Upper lobe of left lung (tissue), 4 donors: ENCODE results near the gene ASB15.

Experiments used
- EP300 ChIP-seq, 4 donors: sonication (generic); formaldehyde crosslinking; IDR thresholded peaks; one replicate each; pipeline ENCODE4 v1.5.1; 2017; ENCODE audit warnings: antibody characterized with exemption in 4 of 4, control low read depth in 2 of 4
- POLR2A ChIP-seq, 4 donors: fragments of 450-650 bp; IDR thresholded peaks; one replicate each; pipeline ENCODE4 v1.5.1; 2016 to 2017; ENCODE audit warnings: antibody characterized with exemption in 4 of 4, mild to moderate bottlenecking in 2 of 4

DNA sequence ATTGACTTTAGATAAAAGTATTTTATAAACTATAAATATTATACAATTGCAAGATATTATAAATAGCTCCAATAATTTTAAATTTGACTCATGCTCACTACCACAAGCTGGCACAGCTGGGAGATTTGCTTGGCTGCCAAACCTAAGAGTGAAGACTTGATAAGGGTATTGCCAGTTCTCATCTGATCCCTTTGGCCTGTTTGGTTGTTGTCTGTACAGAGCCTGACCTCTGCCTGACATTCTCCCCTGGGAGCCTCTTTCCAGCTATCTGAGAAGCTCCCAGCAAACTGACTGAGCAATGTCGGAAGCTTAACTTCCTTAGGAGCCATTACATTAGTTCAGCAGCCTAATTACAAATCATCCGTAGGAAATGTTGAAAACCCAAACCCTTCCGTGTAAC, 43.9 kb downstream of the ASB15 start:
- TF ChIP-seq POLR2A (IDR thresholded peaks at IDR 0.05) (no peak), EP300 (IDR thresholded peaks at IDR 0.05) (no peak)
